Breast epithelium (tissue), 3 donors: Measurements from ENCODE around the gene EVA1B.

Experiments used
- POLR2A ChIP-seq: fragments of 450-650 bp; IDR thresholded peaks from one replicate; pipeline ENCODE4 v1.6.1; 2016; ENCODE audit warnings: antibody characterized with exemption, mild to moderate bottlenecking, moderate library complexity
- POLR2AphosphoS5 ChIP-seq, 3 donors: sonication (generic); formaldehyde crosslinking; IDR thresholded peaks; one replicate each; pipeline ENCODE4 v1.6.1; 2017; ENCODE audit warnings: antibody characterized with exemption in 3 of 3
- TF ChIP-seq, protein P1 (sequence below), 3 donors: fragments of 450-650 bp; IDR thresholded peaks; one replicate each; pipeline ENCODE4 v1.5.1; 2016 to 2017; ENCODE audit warnings: antibody characterized with exemption in 3 of 3, mild to moderate bottlenecking in 3 of 3, moderate library complexity in 3 of 3

DNA sequence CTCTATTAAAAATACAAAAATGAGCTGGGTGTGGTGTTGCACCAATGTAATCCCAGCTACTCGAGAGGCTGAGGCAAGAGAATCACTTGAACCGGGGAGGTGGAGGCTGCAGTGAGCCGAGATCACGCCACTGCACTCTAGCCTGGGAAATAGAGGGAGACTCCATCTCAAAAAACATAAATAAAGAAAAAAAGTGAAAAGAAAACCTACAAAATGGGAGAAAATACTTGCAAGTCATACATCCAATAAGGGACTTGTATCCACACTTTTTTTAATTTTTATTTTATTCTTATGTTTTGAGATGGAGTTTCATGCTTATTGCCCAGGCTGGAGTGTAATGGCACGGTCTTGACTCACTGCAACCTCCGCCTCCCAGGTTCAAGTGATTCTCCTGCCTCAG lies 46.8 kb downstream of the EVA1B start:
- no peak for TF ChIP-seq POLR2A
- TF ChIP-seq POLR2AphosphoS5 (IDR thresholded peaks at IDR 0.05), result no peak
- TF ChIP-seq, protein P1, sequence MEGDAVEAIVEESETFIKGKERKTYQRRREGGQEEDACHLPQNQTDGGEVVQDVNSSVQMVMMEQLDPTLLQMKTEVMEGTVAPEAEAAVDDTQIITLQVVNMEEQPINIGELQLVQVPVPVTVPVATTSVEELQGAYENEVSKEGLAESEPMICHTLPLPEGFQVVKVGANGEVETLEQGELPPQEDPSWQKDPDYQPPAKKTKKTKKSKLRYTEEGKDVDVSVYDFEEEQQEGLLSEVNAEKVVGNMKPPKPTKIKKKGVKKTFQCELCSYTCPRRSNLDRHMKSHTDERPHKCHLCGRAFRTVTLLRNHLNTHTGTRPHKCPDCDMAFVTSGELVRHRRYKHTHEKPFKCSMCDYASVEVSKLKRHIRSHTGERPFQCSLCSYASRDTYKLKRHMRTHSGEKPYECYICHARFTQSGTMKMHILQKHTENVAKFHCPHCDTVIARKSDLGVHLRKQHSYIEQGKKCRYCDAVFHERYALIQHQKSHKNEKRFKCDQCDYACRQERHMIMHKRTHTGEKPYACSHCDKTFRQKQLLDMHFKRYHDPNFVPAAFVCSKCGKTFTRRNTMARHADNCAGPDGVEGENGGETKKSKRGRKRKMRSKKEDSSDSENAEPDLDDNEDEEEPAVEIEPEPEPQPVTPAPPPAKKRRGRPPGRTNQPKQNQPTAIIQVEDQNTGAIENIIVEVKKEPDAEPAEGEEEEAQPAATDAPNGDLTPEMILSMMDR (IDR thresholded peaks at IDR 0.05), result no peak
